Measurements from ENCODE around the gene PTGIS. TPM values are rescaled to one million over a fixed set of nuclear protein-coding genes. Genes with fewer than 3 reads are reported as not detected.

The PTGIS gene
- total RNA-seq, 4 donors from 2014 or later, result 1.6 to 34.1 (median 8.6) TPM

GRCh38 chr20:49475292-49476015 is 92.5 kb downstream of the PTGIS start:
- no peak overlapping the region for H3K4me3 ChIP-seq
- DNase-seq, result no peak
- peaks cover 0 to 11% (median 0%) of the 10 kb centered on the region in 3 donors for H3K4me1 ChIP-seq
- intact Hi-C loops (cut with DNase I), result no loop called here
- H3K9me3 ChIP-seq, result no peaks in the 10 kb centered on the region
- 89 to 90% methylated on average over 5 to 6 of the region's 6 CpGs for WGBS, 2 donors
- TF ChIP-seq POLR2A (IDR thresholded peaks at IDR 0.05), result no peak
- TF ChIP-seq CTCF (IDR thresholded peaks at IDR 0.05), result no peak
- peaks cover 0 to 49% (median 0%) of the 10 kb centered on the region in 4 donors for H3K27me3 ChIP-seq
- H3K36me3 ChIP-seq, result no peaks in the 10 kb centered on the region
- H3K27ac ChIP-seq, result no peak overlapping the region

- Histone ChIP-seq H3K4me1 (no peaks in the 10 kb centered on the region), H3K27me3 (peaks cover 0 to 31% (median 0%) of the 10 kb centered on the region in 4 donors), H3K36me3 (no peaks in the 10 kb centered on the region), H3K27ac (no peak overlapping the region), H3K9me3 (no peaks in the 10 kb centered on the region), H3K4me3 (no peak overlapping the region)
- WGBS, 2 donors, result 54 to 59% methylated on average over 4 to 5 of the region's 5 CpGs
- no peak for DNase-seq
- TF ChIP-seq POLR2A (IDR thresholded peaks at IDR 0.05) (no peak), CTCF (IDR thresholded peaks at IDR 0.05) (no peak)
- intact Hi-C loops (cut with DNase I), result no loop called here
These were observed 96.5 kb downstream of the PTGIS start for GRCh38 chr20:49471397-49471796.

GRCh38 chr20:49470922-49471321 is 97.0 kb downstream of the PTGIS start:
- Histone ChIP-seq H3K36me3 (no peaks in the 10 kb centered on the region), H3K27ac (no peak overlapping the region), H3K4me1 (no peaks in the 10 kb centered on the region), H3K27me3 (peaks cover 0 to 31% (median 0%) of the 10 kb centered on the region in 4 donors), H3K4me3 (no peak overlapping the region), H3K9me3 (no peaks in the 10 kb centered on the region)
- no peak for DNase-seq
- TF ChIP-seq POLR2A (IDR thresholded peaks at IDR 0.05) (no peak), CTCF (IDR thresholded peaks at IDR 0.05) (no peak)
- WGBS, 2 donors, result 69 to 71% methylated on average over 6 of the region's 6 CpGs
- intact Hi-C loops (cut with DNase I), result no loop called here

- Histone ChIP-seq H3K36me3 (no peaks in the 10 kb centered on the region), H3K4me1 (no peaks in the 10 kb centered on the region), H3K27me3 (peaks cover 0 to 15% (median 0%) of the 10 kb centered on the region in 4 donors), H3K4me3 (no peak overlapping the region), H3K27ac (no peak overlapping the region), H3K9me3 (no peaks in the 10 kb centered on the region)
- no peak for DNase-seq
- WGBS, 2 donors, result 73 to 79% methylated on average over 3 to 6 of the region's 6 CpGs
- TF ChIP-seq CTCF (IDR thresholded peaks at IDR 0.05) (no peak), POLR2A (IDR thresholded peaks at IDR 0.05) (no peak)
- intact Hi-C loops (cut with DNase I), result no loop called here
These were observed 98.9 kb downstream of the PTGIS start for GRCh38 chr20:49469060-49469459.

- Histone ChIP-seq H3K4me1 (no peaks in the 10 kb centered on the region), H3K27me3 (peaks cover 0 to 15% (median 0%) of the 10 kb centered on the region in 4 donors), H3K36me3 (no peaks in the 10 kb centered on the region), H3K27ac (no peak overlapping the region), H3K4me3 (no peak overlapping the region), H3K9me3 (no peaks in the 10 kb centered on the region)
- TF ChIP-seq POLR2A (IDR thresholded peaks at IDR 0.05) (no peak), CTCF (IDR thresholded peaks at IDR 0.05) (no peak)
- DNase-seq, result no peak
- intact Hi-C loops (cut with DNase I), result no loop called here
- WGBS, 2 donors, result 74 to 79% methylated on average over 5 to 6 of the region's 7 CpGs
These were observed 99.5 kb downstream of the PTGIS start for GRCh38 chr20:49468412-49468811.

Data from esophagus squamous epithelium (tissue), 5 donors.